WERI-Rb-1 (cell line): ENCODE data around the gene MRTFA.

Experiments used
- DNase-seq: peaks from one replicate; pipeline ENCODE4 v3.0.0-alpha.2; 2020
- H3K27ac ChIP-seq: fragments of 250-450 bp; sonication (Bioruptor Pico); 2 replicates; pipeline ENCODE4 v1.5.1; 2020; ENCODE audit warnings: mild to moderate bottlenecking, moderate library complexity
- H3K27me3 ChIP-seq: fragments of 250-450 bp; sonication (Bioruptor Pico); 2 replicates; pipeline ENCODE4 v1.5.1; 2021; ENCODE audit warnings: mild to moderate bottlenecking, low read depth, moderate library complexity; ENCODE audit not compliant: insufficient read depth, severe bottlenecking
- H3K36me3 ChIP-seq: fragments of 250-450 bp; sonication (Bioruptor Pico); 2 replicates; pipeline ENCODE4 v1.5.1; 2020; ENCODE audit warnings: mild to moderate bottlenecking, moderate library complexity
- H3K4me3 ChIP-seq: 2 replicates; pipeline ENCODE4 v1.5.1; 2011; ENCODE audit warnings: low read depth, mild to moderate bottlenecking, control low read depth, low read length
- H3K9me3 ChIP-seq: fragments of 250-450 bp; sonication (Bioruptor Pico); 2 replicates; pipeline ENCODE4 v1.5.1; 2021; ENCODE audit warnings: mild to moderate bottlenecking, moderate library complexity; ENCODE audit not compliant: severe bottlenecking
- CTCF ChIP-seq: IDR thresholded peaks from 2 replicates; pipeline ENCODE4 v1.5.1; 2011; ENCODE audit warnings: low read depth, mild to moderate bottlenecking, control low read depth, inconsistent platforms, low read length

The MRTFA gene

GRCh38 chr22:40479887-40480538 lies 156.5 kb downstream of the MRTFA start:
- Histone ChIP-seq H3K9me3 (no peaks in the 10 kb centered on the region), H3K4me3 (no peak overlapping the region), H3K27ac (no peak overlapping the region), H3K27me3 (no peaks in the 10 kb centered on the region), H3K36me3 (no peaks in the 10 kb centered on the region; the same call in 1 of the 2 replicates)
- no peak for TF ChIP-seq CTCF
- DNase-seq, result no peak

GRCh38 chr22:40479126-40479800 lies 157.3 kb downstream of the MRTFA start:
- no peak for DNase-seq
- no peaks in the 10 kb centered on the region for H3K27me3 ChIP-seq
- H3K4me3 ChIP-seq, result no peak overlapping the region
- H3K27ac ChIP-seq, result no peak overlapping the region
- no peaks in the 10 kb centered on the region; the same call in 1 of the 2 replicates for H3K36me3 ChIP-seq
- no peaks in the 10 kb centered on the region for H3K9me3 ChIP-seq
- no peak for TF ChIP-seq CTCF

GRCh38 chr22:40478338-40479125 lies 158.0 kb downstream of the MRTFA start:
- H3K27ac ChIP-seq, result no peak overlapping the region
- no peaks in the 10 kb centered on the region; the same call in 1 of the 2 replicates for H3K36me3 ChIP-seq
- TF ChIP-seq CTCF, result no peak

GRCh38 chr22:40477683-40478337 lies 158.7 kb downstream of the MRTFA start:
- H3K36me3 ChIP-seq, result no peaks in the 10 kb centered on the region; the same call in 1 of the 2 replicates
- no peaks in the 10 kb centered on the region for H3K27me3 ChIP-seq
- H3K27ac ChIP-seq, result no peak overlapping the region
- H3K4me3 ChIP-seq, result no peak overlapping the region
- no peak for TF ChIP-seq CTCF
- no peak for DNase-seq
- no peaks in the 10 kb centered on the region for H3K9me3 ChIP-seq

More at GRCh38 chr22:40478338-40479125, 158.0 kb downstream of the MRTFA start:
- no peak for DNase-seq
- H3K9me3 ChIP-seq, result no peaks in the 10 kb centered on the region
- H3K27me3 ChIP-seq, result no peaks in the 10 kb centered on the region
- no peak overlapping the region for H3K4me3 ChIP-seq

- no peak for DNase-seq
- H3K27me3 ChIP-seq, result no peaks in the 10 kb centered on the region
- no peak overlapping the region for H3K27ac ChIP-seq
- no peaks in the 10 kb centered on the region for H3K9me3 ChIP-seq
- TF ChIP-seq CTCF, result no peak
- H3K36me3 ChIP-seq, result no peaks in the 10 kb centered on the region
- no peak overlapping the region for H3K4me3 ChIP-seq
Observed at GRCh38 chr22:40476341-40476740, 160.2 kb downstream of the MRTFA start.
